Fibroblast of the aortic adventitia (primary cell): ENCODE measurements around the gene OOEP. TPM values are rescaled to one million over a fixed set of nuclear protein-coding genes. Genes with fewer than 3 reads are reported as not detected.

Experiments
- DNase-seq: peaks from one replicate; pipeline ENCODE4 v3.0.0-alpha.2; 2010; ENCODE audit warnings: low read depth
- H3K4me3 ChIP-seq: 2 replicates; pipeline ENCODE4 v1.5.1; 2011; ENCODE audit warnings: low read depth, mild to moderate bottlenecking, control low read depth, low read length, moderate library complexity
- CTCF ChIP-seq: IDR thresholded peaks from 2 replicates; pipeline ENCODE4 v1.5.1; 2011; ENCODE audit warnings: mild to moderate bottlenecking, low read length, control low read depth, inconsistent platforms; ENCODE audit not compliant: insufficient read depth
- total RNA-seq: library from RNA; depleted of rRNA; stranded (reverse); fragments of >200 nt; gene quantifications from 2 replicates; pipeline ENCODE4 v1.2.3, GENCODE V29; 2012; ENCODE audit warnings: low replicate concordance

The OOEP gene
- not detected in 2 replicates for total RNA-seq

- no peak within 1 kb of the TSS for H3K4me3 ChIP-seq
- TF ChIP-seq CTCF, result no peak
- DNase-seq, result no peak
Measured at GRCh38 chr6:73369563-73369962, at the start of gene OOEP. TSS of gene OOEP (minus strand) at chr6:73369897. CDS start at chr6:73369792, 105 bp downstream.

DNA sequence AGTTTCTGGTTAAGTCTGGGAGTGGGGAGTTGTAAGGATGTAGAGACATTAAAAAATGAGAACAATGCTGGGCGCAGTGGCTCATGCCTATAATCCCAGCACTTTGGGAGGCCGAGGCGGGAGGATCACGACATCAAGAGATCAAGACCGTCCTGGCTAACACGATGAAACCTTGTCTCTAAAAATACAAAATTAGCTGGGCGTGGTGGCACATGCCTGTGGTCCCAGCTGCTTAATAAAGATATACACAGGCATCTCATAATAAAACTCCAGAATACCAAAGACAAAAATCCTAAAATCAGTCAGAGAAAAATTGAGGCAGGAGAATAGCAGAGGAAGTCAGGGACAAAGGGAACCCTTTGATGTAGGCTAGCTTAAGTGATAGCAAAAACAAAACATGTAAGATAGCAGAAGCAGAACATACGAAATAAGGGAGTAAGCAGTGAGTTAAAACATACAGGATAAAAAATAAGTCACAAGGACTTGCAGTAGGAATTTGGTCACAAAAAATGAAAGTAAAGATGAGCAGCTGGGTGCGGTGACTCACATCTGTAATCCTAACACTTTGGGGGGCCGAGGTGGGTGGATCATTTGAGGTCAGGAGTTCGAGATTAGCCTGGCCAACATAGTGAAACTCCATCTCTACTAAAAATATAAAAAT is 48.5 kb upstream of the OOEP start:
- H3K4me3 ChIP-seq, result no peak overlapping the region
- DNase-seq, result no peak
- TF ChIP-seq CTCF, result no peak

DNA sequence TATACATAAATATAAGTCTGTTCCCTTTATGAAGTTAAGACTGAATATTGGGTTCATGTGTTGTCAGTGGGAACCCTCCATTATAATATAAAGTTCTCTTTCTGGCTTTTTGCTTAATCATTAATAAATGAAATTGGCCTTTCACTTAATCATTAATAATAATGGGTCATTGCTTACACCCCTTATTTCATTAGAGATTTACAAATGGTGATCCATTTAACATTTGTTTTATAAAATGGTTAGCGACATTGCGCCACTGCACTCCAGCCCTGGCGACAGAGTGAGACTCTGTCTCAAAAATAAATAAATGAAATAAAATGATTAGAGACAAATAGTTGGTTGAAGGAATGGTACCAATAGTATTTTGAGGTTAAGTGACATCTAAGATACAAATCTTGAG is 43.4 kb upstream of the OOEP start:
- TF ChIP-seq CTCF, result no peak
- no peak overlapping the region for H3K4me3 ChIP-seq
- no peak for DNase-seq

GRCh38 chr6:73409395-73409794 is 39.7 kb upstream of the OOEP start:
- DNase-seq, result peak; percentile 8
- TF ChIP-seq CTCF, result no peak
- no peak overlapping the region for H3K4me3 ChIP-seq

- DNase-seq, result no peak
- H3K4me3 ChIP-seq, result no peak overlapping the region
- no peak for TF ChIP-seq CTCF
Measured at GRCh38 chr6:73400656-73401055, 31.0 kb upstream of the OOEP start.

DNA sequence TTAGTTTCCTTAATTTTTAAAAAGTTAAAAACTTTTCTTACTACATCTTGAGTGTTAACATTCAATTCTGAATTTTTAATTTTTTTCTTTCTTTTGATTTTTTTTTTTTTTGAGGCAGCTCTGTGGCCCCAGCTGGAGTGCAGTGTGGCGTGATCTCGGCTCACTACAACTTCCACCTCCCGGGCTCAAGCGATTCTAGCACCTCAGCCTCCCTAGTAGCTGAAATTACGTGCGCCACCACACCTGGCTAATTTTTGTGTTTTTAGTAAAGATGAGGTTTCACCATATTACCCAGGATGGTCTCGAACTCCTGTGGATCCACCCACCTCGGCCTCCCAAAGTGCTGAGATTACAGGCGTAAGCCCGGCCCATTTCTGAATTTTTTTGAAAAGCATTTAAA is 26.2 kb upstream of the OOEP start:
- no peak for TF ChIP-seq CTCF
- H3K4me3 ChIP-seq, result no peak overlapping the region
- no peak for DNase-seq
